Fibroblast of skin of left biceps (primary cell): ENCODE data around the gene RPN1.

Source experiments
- DNase-seq, 2 experiments: peaks; one replicate each; pipeline ENCODE4 v3.0.0-alpha.2; 2013; ENCODE audit warnings: low read depth in 2 of 2

The RPN1 gene

DNA sequence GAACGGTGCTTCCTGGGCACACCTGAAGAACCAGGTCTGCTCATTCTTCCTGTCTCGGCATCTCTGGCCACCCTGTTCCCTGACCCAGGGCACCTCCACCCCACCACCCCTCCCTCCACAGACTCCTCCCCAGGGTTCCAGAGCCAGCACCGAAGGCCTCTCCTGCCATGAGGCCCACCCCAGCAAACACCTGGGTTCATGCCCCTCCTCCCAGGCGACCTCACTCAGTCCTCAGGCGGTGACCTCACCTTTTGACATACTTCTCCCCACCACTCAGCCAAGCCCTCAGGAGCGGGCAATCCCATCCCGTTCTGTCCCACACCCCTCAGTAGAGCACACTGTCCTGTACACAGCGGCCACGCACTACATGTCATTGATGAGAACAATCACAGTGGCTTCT is 72.3 kb downstream of the RPN1 start:
- DNase-seq: no peak

DNA sequence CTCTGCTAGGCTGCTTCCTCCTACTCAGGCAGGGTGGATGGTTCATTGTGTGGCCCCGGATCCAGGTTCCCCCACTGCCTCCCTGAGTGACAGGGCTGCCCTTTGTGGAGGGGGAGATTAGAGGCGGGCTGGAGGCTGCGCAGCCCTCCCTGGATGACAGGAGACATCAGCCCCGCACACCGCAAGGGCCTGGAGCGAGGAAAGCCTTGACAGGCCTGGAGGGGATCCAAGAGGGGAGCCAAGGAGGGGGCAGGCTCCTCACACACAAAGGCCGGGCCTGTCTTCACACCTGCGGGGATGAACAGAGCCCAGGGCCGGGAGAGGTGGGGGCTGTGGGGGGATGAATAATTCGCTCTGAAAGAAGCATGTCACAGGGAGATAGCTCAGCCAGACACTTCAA is 72.9 kb downstream of the RPN1 start:
- no peak for DNase-seq

DNA sequence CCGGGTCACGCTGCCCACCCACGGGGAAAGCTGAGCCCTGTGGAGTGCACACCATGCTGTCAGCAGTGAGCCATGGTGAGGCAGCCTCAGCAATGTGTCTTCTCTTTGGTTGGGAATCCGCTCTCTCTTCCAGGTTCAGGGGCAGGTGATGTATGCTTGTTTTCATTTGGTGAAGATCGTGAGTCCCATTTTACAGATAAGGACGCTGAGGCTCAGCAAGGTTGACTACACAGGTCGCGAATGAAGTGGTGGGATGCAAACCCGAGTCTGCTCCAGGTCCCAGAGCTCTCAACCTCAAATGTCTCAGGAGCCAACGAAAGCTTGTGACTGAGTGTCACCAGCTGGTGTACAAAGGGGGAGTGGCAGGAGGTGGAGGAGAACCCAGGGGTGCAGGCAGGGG is 74.3 kb downstream of the RPN1 start:
- DNase-seq: no peak

DNA sequence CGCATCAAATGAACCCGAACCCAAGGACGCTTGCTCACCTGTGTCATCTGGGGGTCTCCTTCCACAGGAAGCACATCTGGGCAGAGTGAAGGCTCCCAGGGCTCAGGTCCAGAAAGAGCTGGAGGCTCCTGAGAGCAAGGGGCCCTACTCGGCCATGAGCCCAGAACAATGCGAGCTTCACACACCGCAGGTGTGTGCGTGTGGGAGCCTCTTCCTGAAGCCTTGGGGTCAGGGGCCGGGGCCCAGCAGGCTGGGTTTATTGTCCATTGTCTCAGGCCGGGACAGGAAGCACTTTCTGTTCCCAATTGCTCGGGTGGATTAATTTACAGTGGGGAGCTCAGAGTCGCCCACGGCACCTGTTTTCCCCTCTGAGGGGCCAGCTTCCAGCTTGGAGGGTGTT is 74.8 kb downstream of the RPN1 start:
- no peak for DNase-seq

DNA sequence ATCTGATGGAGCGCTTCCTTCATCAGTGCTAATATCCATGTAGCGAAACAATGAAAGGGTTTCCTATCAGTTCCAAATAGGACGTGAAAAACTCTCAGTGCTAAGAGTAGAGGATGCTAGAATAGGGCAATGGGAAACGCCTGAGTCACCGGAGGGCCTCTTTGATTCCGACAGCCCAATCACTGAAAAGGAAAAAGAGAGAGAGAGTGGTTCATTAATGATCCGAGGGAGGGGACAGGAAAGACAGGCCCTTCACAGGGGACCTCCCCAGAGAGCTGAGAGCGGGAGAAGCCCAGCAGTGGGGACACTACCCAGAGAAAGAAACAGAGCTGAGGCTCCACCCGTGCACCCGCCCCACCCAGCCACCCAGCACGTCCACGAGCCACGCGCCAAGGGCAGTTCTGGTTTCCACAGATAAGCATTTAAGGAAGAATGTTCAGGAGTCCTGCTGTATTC is 76.9 kb downstream of the RPN1 start:
- DNase-seq: no peak

DNA sequence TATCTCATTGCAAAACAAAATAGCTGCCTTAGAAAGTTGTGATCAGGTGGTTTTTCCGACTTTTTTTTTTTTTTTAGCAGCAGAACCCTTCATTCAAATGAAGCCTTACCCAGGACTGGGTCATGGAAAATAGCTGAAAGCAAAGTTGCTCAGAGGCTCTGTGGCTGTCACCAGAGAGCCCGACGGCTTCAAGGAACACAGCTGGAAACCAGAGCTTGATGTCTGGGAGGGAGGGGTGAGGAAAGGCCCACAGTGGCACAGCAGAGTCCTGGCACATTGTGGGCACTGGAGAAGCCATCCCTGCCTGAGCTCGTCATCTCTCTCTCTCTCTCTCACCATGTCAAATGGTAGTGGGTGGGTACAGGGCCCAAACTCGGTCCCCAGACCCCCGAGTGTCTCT is 77.5 kb downstream of the RPN1 start:
- no peak for DNase-seq

DNA sequence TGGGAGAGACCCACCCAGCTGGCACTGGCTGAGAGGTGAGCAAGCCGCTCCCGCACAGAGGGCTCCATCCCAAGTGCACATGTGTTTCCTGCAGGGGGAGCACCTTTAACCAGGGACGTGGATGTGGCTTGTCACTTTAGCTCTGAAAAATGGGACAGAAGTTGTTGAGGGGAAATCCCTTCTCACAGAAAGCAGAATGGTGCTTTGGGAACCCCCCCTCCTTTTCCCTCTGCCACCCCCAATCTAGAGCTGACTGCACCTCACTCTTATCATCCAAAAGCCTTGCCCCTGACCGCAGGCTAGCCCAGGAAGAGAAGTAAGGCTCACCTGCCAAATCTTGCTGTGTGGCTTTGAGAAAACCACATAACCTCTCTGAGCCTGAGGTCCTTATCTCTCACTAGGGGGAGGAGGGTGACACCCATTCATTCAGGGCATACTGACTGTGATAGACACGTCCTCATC is 77.9 kb downstream of the RPN1 start:
- no peak for DNase-seq

DNA sequence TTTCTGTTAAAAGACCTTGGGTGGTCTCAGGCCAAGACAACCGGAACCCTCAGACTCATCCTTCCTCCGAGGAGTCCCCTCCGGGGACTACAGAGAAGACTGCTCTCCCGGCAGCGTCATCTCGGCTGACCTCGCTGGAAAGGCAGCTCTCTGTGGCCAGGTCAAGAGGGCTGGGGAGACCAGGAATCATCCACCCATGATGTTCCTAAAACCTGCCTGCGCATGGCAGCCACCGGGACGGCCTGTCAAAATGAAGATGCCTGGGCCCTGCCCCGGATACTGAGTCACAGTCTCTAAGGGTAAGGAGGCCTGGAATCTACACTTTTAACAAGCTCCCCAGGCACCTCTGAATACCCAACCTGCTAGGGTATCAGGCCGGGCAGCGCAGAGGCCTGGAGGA is 78.6 kb downstream of the RPN1 start:
- no peak for DNase-seq
